ENCODE measurements around the gene SVIL.
"Not testable (repeated sequence)": the region's sequence is repeated elsewhere in the genome, so short reads cannot be mapped to it uniquely, and the experiment has no call there.

The SVIL gene

GRCh38 chr10:29535012-29535777, 99.6 kb downstream of the SVIL start:
- DNase-seq = peak in 1 of 2 experiments; percentile 10

GRCh38 chr10:29534590-29534989, 100.2 kb downstream of the SVIL start:
- no peak for DNase-seq

- no peak for DNase-seq
Observed at GRCh38 chr10:29533696-29534285, 101.0 kb downstream of the SVIL start.

- no peak for DNase-seq
Observed at GRCh38 chr10:29533046-29533445, 101.7 kb downstream of the SVIL start.

- DNase-seq = no peak
Observed at GRCh38 chr10:29532256-29532878, 102.4 kb downstream of the SVIL start.

GRCh38 chr10:29530112-29530976, 104.4 kb downstream of the SVIL start:
- DNase-seq = no peak

- DNase-seq = no peak
Observed at GRCh38 chr10:29529146-29529545, 105.6 kb downstream of the SVIL start.

GRCh38 chr10:29525762-29526161, 109.0 kb downstream of the SVIL start:
- DNase-seq = no peak

- no peak for DNase-seq
Observed at GRCh38 chr10:29524720-29525119, 110.1 kb downstream of the SVIL start.

- no peak for DNase-seq
Observed at GRCh38 chr10:29524294-29524693, 110.5 kb downstream of the SVIL start.

- no peak for DNase-seq
Observed at GRCh38 chr10:29522918-29523317, 111.9 kb downstream of the SVIL start.

GRCh38 chr10:29522061-29522855, 112.5 kb downstream of the SVIL start:
- DNase-seq = no peak

- DNase-seq = no peak
Observed at GRCh38 chr10:29519659-29520058, 115.1 kb downstream of the SVIL start.

- DNase-seq = peak; percentile 12 to 28
Observed at GRCh38 chr10:29517352-29517923, 117.3 kb downstream of the SVIL start.

- not testable (repeated sequence) for DNase-seq
Observed at GRCh38 chr10:29516309-29516932, 118.3 kb downstream of the SVIL start.

- DNase-seq = not testable (repeated sequence)
Observed at GRCh38 chr10:29515879-29516278, 118.9 kb downstream of the SVIL start.

- DNase-seq = not testable (repeated sequence)
Observed at GRCh38 chr10:29515104-29515503, 119.7 kb downstream of the SVIL start.

- DNase-seq = no peak
Observed at GRCh38 chr10:29514306-29514705, 120.5 kb downstream of the SVIL start.

GRCh38 chr10:29512425-29512974, 122.3 kb downstream of the SVIL start:
- no peak for DNase-seq

GRCh38 chr10:29511806-29512205, 123.0 kb downstream of the SVIL start:
- DNase-seq = not testable (repeated sequence)
